ENCODE measurements around the gene PCDHGA11.
"Not testable (repeated sequence)": the region's sequence is repeated elsewhere in the genome, so short reads cannot be mapped to it uniquely, and the experiment has no call there.

PCDHGA11 gene

DNA sequence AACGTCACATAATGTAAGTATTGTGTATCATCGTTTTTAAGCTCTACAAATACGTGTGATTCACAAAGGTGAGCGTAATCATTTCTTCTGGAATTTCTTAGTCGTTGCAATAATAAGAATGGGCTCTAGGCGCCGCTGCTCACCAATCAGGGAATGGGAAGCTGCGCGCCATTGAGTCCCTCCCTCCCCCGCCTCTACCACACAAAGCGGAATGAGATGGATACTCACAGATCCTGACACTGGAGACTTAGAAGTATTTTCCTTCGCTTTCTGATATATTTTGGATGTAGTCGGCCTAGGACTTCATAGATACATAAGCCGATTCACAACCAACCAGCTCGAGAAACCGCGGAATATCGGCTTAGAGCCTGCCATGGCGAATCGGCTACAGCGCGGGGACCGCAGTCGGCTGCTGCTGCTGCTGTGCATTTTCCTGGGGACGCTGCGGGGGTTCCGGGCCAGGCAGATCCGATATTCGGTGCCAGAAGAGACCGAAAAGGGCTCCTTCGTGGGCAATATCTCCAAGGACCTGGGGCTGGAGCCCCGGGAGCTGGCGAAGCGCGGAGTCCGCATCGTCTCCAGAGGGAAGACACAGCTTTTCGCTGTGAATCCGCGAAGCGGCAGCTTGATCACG is at the start of gene PCDHGA11:
Gene PCDHGA11 (plus strand): TSS at position 197 of the 634 bp plus-strand sequence. CDS start 177 bp downstream, at position 374.
- DNase-seq = no peak

DNA sequence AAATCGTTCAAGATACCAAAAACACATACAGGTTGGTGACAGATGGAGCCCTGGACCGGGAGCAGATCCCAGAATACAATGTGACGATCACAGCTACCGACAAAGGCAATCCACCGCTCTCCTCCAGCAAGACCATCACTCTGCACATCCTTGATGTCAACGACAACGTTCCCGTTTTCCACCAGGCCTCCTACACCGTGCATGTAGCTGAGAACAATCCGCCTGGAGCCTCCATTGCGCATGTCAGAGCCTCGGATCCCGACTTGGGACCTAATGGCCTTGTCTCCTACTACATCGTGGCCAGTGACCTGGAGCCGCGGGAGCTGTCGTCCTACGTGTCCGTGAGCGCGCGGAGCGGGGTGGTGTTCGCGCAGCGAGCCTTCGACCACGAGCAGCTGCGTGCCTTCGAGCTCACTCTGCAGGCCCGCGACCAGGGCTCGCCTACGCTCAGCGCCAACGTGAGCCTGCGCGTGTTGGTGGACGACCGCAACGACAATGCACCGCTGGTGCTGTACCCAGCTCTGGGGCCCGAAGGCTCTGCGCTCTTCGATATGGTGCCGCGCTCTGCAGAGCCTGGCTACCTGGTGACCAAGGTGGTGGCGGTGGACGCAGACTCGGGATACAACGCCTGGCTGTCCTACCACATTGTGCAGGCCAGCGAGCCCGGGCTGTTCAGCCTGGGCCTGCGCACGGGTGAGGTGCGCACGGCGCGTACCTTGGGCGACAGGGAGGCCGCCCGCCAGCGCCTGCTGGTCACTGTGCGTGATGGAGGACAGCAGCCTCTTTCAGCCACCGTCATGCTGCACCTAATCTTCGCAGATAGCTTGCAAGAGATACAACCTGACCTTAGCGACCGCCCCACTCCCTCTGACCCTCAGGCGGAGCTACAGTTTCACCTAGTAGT is 49.0 kb upstream of the PCDHGA11 start:
- no peak for DNase-seq

DNA sequence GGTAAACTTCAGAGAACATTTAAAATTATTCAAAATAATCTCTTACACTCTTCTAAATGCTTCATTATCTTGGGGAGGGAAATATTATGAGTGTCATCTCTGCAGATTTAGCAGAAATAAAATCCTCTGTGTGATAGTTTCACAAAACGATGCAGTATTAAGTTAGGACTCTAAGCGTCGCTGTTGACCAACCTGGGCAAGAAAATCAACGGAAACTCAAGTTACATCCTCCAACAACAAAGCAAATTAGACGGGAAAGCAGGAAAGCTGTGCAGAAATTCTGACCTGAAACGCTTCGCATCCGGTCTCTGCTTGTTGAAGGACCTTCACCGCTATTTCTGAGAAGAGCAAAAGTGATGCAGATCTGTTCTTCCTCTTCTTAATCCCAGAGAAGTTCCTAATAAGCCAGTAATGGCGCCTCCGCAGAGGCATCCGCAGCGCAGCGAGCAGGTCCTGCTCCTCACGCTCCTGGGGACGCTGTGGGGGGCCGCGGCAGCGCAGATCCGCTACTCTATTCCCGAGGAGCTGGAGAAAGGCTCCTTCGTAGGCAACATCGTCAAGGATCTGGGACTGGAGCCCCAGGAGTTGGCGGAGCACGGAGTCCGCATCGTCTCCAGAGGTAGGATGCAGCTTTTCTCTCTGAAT is 47.1 kb upstream of the PCDHGA11 start, which contains the start of gene PCDHGA6:
Gene PCDHGA6 (plus strand): TSS at position 219 of the 645 bp plus-strand sequence. CDS start 193 bp downstream, at position 412.
- DNase-seq = no peak

DNA sequence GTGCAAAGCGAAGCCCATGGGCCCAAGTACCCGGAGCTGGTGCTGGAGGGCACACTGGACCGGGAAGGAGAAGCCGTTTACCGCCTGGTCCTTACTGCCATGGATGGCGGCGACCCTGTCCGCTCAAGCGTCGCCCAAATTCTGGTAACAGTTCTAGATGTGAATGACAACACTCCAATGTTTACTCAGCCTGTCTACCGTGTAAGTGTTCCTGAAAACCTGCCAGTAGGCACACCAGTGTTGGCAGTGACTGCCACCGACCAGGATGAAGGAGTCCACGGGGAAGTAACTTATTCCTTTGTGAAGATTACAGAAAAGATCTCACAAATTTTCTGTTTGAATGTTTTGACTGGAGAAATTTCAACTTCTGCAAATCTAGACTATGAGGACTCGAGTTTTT is 46.2 kb upstream of the PCDHGA11 start:
- no peak for DNase-seq

DNA sequence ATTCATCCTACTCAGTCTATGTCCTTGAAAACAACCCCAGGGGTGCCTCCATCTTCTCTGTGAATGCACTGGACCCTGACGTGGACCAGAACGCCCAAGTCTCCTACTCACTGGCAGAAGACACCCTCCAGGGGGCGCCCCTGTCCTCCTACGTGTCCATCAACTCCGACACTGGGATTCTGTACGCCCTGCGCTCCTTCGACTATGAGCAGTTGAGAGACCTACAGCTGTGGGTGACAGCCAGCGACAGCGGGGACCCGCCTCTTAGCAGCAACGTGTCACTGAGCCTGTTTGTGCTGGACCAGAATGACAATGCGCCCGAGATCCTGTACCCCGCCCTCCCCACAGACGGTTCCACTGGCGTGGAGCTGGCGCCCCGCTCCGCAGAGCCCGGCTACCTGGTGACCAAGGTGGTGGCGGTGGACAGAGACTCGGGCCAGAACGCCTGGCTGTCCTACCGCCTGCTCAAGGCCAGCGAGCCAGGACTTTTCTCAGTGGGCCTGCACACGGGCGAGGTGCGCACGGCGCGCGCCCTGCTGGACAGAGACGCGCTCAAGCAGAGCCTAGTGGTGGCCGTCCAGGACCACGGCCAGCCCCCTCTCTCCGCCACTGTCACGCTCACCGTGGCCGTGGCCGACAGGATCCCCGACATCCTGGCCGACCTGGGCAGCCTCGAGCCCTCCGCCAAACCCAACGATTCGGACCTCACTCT is 45.3 kb upstream of the PCDHGA11 start:
- DNase-seq = not testable (repeated sequence)

DNA sequence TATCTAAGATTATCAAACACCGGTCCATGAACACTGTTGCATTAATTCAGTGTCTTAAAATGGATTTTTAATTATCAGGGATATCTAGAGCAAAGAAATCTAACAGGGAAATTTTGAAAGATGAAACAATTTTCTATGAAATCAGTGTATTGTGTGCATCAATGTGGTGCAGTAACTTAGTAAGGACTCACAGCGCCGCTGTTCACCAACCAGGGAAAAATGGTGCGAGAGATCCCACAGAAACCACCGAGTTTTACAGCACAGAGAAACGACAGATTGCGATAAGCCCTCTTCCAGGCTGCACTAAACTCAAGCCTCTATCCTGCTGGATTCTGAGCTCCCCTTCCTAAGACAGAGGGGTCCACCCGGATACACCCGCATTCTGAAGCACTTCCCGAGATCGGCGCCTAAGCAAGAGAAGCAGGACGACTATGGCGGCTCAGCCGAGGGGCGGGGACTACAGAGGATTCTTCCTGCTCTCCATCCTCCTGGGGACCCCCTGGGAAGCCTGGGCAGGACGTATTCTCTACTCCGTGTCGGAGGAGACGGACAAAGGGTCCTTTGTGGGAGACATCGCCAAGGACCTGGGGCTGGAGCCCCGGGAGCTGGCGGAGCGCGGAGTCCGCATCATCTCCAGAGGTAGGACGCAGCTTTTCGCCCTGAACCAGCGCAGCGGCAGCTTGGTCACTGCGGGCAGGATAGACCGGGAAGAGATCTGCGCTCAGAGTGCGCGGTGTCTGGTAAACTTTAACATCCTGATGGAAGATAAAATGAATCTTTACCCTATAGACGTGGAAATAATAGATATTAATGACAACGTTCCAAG is 38.2 kb upstream of the PCDHGA11 start, which contains the start of gene PCDHGA7:
Gene PCDHGA7 (plus strand): TSS at position 274 of the 826 bp plus-strand sequence. CDS start 158 bp downstream, at position 432.
- DNase-seq = no peak

DNA sequence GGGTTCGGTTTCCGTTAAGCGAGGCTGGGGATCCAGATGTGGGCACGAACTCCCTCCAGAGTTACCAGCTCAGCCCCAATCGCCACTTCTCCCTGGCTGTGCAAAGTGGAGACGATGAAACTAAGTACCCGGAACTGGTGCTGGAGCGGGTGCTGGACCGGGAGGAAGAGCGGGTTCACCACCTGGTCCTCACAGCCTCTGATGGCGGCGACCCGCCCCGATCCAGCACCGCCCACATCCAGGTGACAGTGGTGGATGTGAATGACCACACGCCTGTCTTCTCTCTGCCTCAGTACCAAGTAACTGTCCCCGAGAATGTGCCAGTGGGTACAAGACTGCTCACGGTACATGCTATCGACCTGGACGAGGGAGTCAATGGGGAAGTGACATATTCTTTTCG is 37.5 kb upstream of the PCDHGA11 start:
- DNase-seq = no peak

DNA sequence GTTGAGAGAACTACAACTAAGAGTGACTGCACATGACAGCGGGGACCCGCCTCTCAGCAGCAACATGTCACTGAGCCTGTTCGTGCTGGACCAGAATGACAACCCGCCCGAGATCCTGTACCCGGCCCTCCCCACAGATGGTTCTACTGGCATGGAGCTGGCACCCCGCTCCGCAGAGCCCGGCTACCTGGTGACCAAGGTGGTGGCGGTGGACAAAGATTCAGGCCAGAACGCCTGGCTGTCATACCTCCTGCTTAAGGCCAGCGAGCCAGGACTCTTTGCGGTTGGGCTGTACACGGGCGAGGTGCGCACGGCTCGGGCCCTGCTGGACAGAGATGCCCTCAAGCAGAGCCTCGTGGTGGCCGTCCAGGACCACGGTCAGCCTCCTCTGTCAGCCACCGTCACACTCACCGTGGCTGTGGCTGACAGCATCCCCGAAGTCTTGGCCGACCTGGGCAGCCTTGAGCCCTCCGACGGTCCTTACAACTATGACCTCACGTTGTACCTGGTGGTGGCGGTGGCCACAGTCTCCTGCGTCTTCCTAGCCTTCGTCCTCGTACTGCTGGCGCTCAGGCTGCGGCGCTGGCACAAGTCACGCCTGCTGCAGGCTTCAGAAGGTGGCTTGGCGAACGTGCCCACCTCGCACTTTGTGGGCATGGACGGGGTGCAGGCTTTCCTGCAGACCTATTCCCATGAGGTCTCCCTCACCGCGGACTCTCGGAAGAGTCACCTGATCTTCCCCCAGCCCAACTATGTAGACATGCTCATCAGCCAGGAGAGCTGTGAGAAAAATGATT is 36.2 kb upstream of the PCDHGA11 start:
- no peak for DNase-seq

DNA sequence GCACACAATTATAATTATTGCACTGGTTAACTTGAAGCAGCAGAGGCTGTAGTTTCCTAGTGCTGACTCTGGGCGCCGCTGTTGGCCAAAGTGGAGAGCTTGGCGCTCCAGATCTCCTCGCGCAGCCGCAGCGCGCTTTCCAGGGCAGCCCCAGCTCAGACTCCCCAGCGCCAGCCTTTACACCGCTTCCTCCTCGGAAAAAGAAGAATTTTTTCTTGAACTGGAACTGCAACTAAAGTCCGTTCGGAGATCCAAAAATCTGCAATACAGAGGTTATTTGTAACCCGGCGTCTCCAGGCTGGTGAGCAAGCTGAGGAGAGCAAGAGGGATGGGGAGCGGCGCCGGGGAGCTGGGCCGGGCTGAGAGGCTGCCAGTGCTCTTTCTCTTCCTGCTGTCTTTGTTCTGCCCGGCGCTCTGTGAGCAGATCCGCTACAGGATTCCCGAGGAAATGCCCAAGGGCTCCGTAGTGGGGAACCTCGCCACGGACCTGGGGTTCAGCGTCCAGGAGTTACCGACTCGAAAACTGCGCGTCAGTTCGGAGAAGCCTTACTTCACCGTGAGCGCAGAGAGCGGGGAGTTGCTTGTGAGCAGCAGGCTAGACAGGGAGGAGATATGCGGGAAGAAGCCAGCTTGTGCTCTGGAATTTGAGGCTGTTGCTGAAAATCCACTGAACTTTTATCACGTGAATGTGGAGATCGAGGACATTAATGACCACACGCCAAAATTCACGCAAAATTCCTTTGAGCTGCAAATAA is 33.1 kb upstream of the PCDHGA11 start, which contains the start of gene PCDHGB4:
Gene PCDHGB4 (plus strand): TSS at position 142 of the 755 bp plus-strand sequence. CDS start 187 bp downstream, at position 329.
- not testable (repeated sequence) for DNase-seq

DNA sequence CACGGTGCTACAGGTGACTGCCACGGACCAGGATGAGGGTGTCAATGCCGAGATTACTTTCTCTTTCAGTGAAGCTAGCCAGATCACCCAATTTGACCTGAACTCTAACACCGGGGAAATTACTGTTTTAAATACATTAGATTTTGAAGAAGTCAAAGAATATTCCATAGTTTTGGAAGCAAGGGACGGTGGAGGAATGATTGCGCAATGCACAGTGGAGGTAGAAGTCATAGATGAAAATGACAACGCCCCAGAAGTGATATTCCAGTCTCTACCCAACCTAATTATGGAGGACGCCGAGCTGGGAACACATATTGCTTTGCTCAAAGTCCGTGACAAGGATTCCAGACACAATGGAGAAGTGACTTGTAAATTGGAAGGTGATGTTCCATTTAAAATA is 32.2 kb upstream of the PCDHGA11 start:
- no peak for DNase-seq

DNA sequence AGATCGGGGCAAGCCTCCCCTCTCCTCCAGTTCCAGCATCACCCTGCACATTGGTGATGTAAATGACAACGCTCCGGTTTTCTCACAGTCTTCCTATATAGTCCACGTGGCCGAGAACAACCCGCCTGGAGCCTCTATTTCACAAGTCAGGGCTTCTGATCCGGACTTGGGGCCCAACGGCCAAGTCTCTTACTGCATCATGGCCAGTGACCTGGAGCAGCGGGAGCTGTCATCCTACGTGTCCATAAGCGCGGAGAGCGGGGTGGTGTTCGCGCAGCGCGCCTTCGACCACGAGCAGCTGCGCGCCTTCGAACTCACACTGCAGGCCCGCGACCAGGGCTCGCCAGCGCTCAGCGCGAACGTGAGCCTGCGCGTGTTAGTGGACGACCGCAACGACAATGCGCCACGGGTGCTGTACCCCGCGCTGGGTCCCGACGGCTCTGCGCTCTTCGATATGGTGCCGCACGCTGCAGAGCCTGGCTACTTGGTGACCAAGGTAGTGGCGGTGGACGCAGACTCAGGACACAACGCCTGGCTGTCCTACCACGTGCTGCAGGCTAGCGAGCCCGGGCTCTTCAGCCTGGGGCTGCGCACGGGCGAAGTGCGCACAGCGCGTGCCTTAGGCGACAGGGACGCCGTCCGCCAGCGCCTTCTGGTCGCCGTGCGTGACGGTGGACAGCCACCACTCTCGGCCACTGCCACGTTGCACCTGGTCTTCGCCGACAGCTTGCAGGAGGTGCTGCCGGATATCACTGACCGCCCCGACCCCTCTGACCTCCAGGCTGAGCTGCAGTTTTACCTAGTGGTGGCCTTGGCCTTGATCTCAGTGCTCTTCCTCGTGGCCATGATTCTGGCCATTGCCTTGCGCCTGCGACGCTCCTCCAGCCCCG is 31.5 kb upstream of the PCDHGA11 start:
- DNase-seq = no peak

DNA sequence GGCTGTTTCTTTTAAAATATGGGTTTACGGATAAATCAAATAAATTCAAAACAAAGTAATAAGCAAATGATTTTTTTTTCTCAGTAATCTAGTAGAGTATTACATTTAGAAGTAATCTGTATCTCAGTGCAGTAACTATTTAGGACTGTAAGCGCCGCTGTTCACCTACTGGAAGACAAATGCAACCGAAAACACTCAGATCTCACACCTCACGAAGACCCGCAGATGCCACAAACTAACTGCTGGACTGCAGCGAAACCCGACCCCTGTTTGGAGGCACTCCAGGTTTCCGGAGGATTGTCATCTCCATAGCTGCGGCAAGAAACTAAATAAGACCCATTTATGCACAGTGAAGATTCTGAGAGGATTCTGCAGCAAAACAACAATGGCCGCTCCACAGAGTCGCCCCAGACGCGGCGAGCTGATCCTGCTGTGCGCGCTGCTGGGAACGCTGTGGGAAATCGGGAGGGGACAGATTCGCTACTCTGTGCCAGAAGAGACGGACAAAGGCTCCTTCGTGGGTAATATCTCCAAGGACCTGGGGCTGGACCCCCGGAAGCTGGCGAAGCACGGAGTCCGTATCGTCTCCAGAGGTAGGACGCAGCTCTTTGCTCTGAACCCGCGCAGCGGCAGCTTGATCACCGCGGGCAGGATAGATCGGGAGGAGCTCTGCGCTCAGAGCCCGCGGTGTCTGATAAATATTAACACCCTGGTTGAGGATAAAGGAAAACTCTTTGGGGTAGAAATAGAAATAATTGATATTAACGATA is 28.2 kb upstream of the PCDHGA11 start, which contains the start of gene PCDHGA8:
Gene PCDHGA8 (plus strand): TSS at position 205 of the 770 bp plus-strand sequence. CDS start 181 bp downstream, at position 386.
- no peak for DNase-seq

DNA sequence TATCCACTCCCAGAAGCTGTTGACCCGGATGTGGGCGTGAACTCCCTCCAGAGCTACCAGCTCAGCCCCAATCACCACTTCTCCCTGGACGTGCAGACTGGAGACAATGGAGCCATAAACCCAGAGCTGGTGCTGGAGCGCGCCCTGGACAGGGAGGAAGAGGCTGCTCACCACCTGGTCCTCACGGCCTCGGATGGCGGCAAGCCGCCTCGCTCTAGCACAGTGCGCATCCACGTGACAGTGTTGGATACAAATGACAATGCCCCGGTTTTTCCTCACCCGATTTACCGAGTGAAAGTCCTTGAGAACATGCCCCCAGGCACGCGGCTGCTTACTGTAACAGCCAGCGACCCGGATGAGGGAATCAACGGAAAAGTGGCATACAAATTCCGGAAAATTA is 27.6 kb upstream of the PCDHGA11 start:
- no peak for DNase-seq

DNA sequence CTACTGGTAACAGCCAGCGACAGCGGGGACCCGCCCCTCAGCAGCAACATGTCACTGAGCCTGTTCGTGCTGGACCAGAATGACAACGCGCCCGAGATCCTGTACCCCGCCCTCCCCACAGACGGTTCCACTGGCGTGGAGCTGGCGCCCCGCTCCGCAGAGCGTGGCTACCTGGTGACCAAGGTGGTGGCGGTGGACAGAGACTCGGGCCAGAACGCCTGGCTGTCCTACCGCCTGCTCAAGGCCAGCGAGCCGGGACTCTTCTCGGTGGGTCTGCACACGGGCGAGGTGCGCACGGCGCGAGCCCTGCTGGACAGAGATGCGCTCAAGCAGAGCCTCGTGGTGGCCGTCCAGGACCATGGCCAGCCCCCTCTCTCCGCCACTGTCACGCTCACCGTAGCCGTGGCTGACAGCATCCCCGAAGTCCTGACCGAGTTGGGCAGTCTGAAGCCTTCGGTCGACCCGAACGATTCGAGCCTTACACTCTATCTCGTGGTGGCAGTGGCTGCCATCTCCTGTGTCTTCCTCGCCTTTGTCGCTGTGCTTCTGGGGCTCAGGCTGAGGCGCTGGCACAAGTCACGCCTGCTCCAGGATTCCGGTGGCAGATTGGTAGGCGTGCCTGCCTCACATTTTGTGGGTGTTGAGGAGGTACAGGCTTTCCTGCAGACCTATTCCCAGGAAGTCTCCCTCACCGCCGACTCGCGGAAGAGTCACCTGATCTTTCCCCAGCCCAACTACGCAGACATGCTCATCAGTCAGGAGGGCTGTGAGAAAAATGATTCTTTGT is 26.3 kb upstream of the PCDHGA11 start:
- DNase-seq = not testable (repeated sequence)

DNA sequence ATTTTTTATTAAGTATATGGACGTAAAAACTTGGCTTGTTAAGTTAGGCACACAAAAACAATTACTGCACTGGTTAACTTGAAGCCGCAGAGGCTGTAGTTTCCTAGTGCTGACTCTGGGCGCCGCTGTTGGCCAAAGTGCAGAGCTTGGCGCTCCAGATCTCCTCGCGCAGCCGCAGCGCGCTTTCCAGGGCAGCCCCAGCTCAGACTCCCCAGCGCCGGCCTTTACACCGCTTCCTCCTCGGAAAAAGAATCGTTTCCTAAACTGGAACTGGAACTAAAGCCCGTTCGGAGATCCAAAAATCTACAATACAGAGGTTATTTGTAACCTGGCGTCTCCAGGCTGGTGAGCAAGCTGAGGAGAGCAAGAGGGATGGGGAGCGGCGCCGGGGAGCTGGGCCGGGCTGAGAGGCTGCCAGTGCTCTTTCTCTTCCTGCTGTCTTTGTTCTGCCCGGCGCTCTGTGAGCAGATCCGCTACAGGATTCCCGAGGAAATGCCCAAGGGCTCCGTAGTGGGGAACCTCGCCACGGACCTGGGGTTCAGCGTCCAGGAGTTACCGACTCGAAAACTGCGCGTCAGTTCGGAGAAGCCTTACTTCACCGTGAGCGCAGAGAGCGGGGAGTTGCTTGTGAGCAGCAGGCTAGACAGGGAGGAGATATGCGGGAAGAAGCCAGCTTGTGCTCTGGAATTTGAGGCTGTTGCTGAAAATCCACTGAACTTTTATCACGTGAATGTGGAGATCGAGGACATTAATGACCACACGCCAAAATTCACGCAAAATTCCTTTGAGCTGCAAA is 22.9 kb upstream of the PCDHGA11 start, which contains the start of gene PCDHGB5:
Gene PCDHGB5 (plus strand): TSS at position 192 of the 796 bp plus-strand sequence. CDS start 181 bp downstream, at position 373.
- not testable (repeated sequence) for DNase-seq

DNA sequence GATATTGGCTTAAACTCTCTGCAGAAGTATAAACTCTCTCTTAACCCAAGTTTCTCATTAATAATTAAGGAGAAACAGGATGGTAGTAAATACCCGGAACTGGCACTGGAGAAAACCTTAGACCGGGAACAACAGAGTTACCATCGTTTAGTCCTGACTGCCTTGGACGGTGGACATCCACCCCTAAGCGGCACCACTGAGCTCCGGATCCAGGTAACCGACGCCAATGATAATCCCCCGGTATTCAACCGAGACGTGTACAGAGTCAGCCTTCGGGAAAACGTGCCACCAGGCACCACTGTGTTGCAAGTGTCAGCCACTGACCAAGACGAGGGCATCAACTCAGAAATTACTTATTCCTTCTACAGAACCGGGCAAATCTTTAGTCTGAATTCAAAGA is 22.2 kb upstream of the PCDHGA11 start:
- DNase-seq = no peak

Measured in activated effector memory CD4-positive, alpha-beta T cell treated with Interleukin-2 at 50 U/mL for 16 hours (primary cell).